GM21529 (cell line): Measurements from ENCODE around the gene RGCC.
"Not testable (repeated sequence)": the region's sequence is repeated elsewhere in the genome, so short reads cannot be mapped to it uniquely, and the experiment has no call there.

Source experiments
- ATAC-seq: cut with Tn5 transposase; IDR thresholded peaks from one replicate; pipeline ENCODE4 v1.9.1; 2021; ENCODE audit not compliant: unreplicated experiment

RGCC gene, protein sequence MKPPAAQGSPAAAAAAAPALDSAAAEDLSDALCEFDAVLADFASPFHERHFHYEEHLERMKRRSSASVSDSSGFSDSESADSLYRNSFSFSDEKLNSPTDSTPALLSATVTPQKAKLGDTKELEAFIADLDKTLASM

DNA sequence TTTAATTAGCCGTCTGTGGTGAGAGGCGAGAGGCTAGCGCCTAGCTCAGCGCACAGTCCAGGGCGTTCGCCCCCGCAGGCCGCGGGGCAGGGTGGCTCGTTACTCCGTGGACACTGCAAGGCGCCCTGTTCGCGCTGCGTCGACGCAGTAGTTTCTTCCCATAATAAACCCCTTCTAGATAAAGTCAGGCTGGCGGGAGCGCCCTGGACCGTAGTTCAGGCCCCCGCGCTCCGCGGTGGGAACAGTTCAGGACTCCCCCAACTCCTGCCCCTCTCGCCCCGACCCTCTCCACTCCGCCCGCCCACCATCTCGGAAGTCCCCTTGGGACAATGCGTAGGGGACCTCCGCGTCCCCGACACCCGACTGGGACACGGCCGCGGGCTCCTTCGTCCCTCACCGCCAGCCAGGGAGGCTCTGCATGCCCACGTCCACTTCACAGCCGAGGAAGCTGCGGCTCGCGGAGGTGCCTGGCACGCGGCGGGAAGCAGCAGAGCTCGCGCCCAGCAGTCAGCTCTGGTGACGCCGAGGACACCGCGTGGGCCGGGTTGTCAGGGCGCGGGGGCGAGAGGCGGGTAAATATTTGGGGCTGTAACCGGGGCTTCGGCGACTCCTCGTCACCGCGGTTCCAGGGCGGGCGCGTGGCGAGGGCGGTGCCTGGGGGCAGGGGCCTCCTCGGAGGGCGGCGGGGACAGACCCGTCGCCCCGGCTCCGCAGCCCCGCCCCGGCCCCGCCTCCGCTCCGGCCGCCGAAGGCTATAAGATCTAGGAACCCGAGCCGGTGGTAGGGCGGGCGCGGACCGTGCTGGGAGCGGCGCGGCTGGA lies at the start of gene RGCC:
TSS of gene RGCC (plus strand) at position 783 of the 821 bp plus-strand sequence. CDS start 158 bp downstream, outside the sequence.
- peak; percentile 66 for ATAC-seq

DNA sequence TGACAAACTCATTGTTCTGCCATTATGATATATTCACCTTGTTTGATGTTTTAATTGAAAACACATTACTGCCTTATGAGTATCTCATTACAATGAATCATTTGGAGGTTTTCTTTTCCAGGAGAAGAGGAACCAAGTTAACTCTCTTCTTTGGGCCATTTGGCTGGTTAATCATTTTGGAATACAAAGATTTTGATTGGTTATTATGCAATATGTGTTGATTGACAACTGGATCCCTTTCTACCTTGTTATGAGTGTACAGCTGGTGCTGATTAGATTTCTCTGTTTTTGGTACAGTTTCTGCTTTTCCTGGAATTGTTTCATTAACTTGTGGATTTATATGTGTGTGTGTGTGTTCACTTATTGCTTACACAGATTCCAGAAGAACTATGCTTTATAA lies 49.2 kb upstream of the RGCC start:
- ATAC-seq, result no peak

DNA sequence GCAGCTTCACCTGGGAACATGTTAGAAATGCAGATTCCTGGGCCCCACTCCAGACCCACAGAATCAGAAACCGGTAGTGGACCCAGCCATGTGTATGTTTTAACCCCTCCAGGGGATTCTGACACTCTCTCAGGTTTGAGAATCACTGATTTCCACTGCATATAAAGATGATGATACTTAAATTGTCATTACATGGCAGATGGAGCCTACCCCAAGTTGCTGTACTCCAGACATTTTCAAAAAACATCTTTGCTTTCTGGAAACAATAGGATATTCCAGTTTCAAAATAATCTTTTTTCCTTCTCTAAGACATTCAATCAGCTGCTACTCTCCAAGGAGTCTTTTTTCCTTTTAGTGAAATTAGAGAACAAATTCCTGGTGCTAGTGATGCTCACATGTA lies 48.6 kb upstream of the RGCC start:
- ATAC-seq, result no peak

DNA sequence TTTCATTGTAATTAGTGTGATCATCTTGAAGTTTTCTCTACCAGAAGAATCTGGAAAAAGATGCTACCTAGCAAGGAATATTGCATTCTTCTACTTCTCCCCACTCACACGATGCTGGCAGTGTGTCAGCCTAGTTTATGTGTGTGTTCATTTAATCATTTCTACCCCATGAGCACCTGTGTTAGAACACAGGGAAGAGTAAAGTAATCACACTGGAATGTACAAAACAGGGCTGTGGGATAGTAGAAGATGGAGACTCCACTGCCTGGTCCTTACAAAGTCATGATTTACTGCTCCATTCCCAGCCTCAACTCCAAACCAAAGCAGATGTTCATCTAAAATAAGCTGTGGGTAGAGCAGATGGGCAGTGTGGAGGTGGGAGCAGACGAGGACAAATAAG lies 47.7 kb upstream of the RGCC start:
- no peak for ATAC-seq

DNA sequence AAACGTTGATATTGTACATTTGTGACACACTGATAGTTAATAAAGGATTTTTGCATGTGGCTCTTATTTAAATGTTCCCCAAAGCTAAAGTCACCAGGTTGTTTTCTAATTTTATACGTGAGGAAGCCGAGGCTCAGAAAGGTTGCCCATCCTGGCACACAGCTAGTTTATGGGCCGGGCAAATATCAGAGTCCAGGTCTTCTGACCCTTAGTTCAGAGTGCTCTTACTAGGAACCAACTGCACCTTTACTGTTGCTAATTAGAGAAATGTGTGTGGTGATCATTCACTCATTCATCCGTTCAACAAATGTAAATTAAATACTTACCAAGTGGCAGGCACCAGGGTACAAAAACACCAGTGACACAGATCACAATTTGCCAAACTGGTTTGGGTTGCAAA lies 46.3 kb upstream of the RGCC start:
- no peak for ATAC-seq

DNA sequence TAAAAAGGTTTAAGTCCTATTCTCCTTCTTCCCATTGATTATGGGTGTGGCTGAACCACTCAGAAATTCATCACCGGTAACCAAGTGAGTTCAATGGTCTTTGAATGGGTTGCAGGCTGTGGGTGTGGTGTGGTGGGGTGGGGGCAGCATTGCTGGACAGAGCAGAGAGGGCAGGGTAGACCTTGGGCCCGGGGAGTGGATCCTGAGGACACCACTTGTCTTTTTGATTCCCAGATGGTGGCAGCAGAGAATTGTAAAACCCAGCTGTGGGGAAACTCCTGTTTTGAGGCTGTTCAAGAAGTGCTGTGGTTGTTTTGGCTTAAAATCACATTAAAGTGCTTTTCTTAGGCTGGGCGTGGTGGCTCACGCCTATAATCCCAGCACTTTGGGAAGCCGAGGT lies 45.8 kb upstream of the RGCC start:
- no peak for ATAC-seq

DNA sequence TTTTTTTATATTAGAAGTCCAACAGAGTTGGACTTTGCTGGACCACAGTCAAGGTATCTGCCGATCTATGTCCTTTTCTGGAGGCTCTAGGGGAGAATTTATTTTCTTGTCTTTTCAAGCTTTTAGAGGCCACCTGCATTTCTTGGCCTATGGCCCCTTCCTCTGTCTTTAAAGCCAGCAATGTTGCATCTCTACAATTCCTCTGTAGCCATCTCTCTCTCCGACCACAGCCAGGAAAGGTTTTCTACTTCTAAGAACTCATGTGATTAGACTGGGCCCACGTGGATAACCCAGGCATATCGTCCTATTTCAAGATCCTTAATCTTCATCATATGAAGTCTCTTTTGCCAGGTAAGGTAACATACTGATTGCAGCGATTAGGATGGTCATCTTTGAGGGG lies 43.5 kb upstream of the RGCC start:
- ATAC-seq, result no peak

DNA sequence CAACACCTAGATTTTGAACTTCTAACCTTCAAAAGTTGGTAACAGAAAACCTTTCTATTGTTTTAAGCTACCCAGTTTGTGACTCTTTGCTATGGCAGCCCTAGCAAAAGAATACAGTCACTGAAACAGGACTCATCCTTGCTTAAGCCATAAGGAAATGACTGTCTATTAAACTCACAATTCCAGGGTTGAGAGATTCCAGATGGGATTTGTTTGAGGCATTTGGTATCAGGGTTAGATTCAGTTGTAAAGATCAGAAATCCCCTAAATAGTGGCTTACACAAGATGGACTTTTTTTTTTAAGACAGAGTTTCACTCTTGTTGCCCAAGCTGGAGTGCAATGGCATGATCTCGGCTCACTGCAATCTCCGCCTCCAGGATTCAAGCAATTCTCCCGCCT lies 41.1 kb upstream of the RGCC start:
- ATAC-seq, result no peak

DNA sequence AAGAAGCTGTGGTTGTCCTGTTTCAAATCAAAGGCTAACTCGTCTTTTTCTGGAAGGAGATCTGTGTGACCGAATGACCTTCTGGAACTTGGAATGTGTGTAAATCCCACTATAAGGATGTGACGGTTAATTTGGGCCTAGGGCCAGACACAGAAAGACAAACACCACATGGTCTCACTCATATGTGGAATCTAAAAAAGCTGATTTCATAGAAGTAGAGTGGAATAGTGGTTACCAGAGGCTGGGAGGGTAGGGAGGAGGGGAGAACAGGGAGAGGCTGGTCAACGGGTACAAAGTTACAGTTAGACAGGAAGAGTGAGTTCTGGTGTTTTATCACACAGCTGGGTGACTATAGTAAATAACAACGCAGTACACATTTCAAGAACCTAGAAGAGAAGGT lies 39.3 kb upstream of the RGCC start:
- no peak for ATAC-seq

DNA sequence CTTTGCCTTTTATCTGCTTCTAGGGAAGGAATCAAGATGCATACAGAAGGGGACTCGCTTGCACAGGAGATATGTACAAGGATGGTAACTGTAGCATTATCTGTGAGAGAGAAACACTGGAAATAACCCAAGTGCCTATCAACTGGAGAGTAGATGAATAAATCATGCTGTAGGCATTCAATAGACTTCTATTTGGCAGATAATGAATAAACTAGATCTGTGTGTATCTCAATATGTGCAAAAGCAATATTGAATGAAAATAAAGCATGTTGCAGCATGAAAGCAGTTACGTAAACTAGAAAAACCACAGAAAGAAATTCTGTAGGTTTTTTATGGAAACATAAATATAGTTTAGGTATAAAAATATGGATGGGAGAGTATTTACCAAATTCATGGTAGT lies 38.6 kb upstream of the RGCC start:
- no peak for ATAC-seq

DNA sequence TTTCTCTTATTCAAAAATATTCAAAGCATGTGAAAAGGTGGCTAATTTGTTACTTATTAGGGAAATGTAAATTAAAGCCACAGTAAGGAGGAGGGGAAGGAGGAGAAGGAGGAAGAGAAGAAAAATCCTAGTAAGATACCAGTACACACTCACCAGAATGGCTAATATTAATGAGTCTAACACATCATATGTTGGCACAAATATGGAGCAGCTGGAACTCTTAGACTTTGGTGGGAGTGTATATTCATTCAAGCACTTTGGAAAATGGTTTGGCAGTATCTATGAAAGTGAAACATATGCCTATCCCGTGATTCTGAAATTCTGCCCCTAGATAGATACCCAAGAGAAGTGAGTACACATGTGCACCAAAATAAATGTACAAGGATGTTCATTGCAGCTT lies 38.1 kb upstream of the RGCC start:
- ATAC-seq, result no peak

DNA sequence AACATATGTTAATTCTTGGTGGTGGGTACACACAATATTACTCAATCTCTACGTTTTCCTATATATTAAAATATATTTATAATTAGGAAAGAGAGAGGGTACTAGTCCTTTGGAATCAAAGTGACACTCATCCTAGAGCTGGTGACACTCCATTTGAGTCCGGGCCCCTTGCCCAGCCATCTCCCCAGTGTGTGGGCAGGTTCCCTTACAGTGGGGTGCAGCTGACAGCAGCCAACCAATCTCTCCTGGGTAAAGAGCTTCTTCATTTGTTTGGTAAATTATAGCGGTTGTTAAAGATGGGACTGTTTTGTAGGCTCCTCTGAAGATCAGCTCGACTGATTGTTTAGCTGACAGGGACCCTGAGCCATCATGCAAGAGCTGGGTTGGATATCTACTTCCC lies 37.2 kb upstream of the RGCC start:
- ATAC-seq, result no peak

DNA sequence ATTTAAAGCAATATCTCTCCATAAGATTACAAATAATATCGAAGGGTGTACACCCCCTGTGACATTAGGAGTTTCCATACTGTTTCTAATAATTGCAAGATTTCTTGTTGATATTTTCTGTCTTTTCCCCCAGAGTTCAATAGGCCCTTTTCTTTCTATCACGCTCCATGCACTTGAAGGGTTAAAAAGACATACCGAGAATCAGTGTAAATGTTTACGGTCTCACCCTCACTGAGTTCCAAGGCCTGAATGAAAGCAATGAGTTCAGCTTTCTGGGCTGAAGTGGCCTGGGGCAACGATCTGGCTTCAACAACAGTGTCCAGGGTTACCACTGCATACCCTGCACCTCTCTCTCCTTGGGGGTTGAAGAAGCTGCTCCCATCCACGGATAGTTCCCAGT lies 36.0 kb upstream of the RGCC start:
- ATAC-seq, result not testable (repeated sequence)

DNA sequence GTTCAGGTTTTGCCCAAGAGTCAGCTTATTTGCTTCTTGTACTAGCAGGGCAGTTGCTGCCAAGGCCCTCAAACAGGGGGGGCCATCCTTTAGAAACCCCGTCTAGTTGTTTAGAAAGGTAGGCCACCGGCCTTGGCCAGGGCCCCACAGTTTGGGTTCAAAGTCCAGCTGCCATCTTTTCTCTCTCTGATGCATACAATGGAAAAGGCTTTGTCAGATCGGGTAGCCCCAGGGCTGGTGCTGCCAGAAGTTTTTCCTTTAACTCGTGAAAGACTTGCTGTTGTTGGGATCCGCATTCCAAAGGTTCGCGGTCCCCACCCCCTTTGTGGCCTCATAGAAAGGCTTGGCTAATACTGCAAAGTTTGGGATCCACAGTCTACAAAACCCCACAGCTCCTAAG lies 35.4 kb upstream of the RGCC start:
- not testable (repeated sequence) for ATAC-seq

DNA sequence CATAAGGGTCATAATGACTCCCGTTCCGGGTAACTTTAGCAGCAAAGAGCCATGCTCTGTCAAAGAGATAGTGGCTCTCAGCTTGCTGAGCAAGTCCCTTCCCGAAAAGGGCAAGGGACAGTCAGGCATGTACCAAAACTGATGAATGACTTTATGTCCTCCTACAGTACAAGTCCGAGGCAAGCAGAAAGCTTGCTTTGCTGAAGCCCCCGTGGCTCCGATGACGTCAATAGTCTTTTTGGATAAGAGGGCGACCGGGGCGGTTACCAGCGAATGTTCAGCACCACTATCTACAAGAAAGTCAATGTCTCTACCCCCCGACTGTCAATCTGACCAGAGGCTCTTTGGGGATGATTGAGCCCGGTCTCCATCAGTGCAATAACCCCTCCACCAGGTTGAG lies 34.1 kb upstream of the RGCC start:
- not testable (repeated sequence) for ATAC-seq

DNA sequence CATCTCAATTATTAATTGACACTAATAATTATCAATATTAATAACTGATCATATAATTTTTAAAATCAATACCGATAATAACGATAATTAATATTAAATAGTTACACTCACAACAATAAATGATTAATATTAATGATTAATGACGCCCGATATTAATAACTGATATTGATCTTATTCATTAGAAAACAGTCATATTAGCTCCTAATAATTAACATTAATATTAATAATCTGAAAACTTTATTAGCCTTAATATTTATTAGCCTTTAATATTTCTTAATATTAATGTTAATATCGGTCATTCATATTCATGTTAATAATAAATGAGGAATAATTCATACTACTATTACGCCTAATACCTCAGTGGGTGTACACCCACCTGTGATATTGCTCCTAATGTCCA lies 32.7 kb upstream of the RGCC start:
- not testable (repeated sequence) for ATAC-seq

DNA sequence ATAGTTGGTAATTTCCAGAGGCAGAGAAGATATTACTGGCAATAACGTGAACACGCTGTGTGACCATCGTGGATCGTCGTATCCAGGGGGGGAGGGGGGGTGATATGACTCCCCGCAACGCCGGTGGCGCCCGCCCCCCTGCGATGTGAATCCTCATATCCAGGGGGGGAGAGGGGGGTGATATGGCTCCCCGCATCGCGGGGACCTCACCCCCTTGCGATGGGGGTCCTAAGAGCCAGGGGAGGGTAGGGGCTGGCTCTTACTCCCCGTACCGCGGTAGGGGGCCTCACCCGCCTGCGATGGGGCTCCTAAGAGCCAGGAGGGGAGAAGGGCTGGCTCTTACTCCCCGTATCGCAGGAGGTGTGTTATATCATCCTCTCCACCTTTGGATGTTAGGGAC lies 31.3 kb upstream of the RGCC start:
- no peak for ATAC-seq

DNA sequence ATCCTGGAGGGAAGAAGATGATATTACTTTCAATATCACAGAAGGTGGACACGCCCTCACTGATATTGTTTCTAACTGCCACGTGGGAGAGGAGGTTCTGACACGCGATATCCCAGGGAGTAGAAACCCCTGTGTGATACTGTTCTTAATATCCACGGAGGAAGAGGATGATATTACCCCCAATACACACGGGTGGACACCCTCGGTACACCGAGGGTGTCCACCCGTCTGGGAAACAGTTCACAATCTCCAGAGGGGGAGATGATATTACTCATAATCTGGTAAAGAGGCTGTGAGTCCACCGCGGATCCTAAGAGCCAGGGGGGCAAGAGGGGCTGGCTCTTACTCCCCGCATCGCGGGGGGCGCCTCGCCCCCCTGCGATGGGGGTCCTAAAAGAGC lies 29.7 kb upstream of the RGCC start:
- ATAC-seq, result no peak

DNA sequence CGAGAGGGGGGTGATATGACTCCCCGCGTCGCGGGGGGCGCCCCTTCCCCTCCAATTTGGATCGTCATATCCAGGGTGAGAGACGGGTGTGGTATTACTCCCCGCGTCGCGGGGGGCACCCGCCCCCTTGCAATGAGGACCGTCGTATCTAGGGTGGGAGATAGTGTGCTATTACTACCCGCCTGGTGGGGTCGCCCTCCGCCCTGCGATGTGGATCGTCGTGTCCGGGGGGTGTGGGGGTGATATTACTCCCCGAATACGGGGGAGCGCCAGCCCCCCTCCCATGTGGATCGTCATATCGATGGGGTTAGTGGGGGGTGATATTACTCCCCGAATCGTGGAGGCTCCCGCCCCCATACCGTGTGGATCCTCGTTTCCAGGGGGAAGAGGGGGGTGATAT lies 29.2 kb upstream of the RGCC start:
- ATAC-seq, result no peak

DNA sequence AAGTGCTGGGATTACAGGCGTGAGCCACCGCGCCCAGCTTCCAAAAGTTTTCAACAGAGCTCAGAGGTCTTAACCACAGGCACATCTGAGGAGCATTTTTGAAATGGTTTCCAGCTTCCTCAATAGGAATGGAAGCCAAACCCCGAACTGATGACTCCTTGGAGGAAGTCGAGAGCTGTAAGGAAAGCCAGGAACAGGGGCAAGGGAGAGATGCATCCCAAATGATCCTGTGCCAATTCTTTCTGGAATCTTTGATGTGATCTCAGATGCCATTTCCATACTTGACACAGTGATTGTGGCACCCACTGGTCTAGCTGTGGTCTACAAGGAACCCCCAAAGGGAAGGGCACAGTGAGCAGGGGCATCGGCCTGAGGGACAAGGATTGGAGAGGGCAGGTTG lies 23.3 kb upstream of the RGCC start:
- not testable (repeated sequence) for ATAC-seq

DNA sequence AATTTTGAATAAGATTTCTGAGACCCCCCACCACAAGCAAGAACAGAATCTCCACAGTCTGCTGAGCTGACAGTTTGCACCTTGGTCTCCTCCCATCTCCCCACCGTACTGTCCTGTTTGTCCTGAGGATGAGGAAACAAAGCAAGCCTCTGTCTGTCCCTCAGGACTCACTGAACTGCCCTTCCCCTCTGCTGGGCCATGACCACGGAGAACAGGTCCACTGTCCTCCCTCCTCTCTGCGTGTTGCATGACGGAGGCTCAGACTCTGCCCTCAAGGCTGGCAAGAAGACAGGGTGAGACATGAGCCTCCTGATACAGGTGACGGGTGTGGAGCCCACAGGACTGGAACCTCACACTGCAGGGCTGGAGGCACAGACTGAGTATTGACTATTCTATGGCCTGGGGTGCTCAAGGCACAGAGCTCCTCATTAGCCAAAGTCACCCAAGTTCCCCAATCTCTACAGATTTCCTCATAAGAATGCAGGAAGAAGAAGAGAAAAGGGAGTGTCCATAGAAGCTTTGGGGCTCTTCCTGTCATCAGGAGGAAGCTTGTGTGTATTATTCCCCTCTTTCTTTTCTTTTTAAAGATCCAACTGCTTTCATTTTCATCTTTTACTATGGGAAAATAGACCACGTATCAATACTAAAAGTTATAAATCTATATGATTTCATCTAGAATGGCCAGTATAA lies 22.4 kb upstream of the RGCC start:
- no peak for ATAC-seq

DNA sequence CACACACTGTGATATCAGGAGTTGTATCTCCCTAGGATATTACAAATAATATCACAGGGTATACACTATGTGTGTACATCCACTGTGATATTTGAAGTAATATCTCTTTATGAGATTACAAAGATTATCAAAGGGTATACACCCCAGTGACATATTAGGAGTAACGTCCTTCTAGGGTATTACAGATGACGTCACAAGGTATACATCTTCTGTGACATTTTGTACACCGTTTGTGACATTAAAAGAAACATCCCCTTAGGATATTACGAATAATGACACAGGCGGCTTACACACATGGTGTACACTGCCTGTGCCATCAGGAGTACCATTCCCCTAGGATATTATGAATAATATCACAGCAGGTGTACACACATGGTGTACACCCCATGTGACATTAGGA lies 13.4 kb upstream of the RGCC start:
- ATAC-seq, result no peak
